Cardiac muscle cell (in vitro differentiated cells and primary cell): ENCODE measurements around the gene BANF2. TPM values are rescaled to one million over a fixed set of nuclear protein-coding genes. Genes with fewer than 3 reads are reported as not detected.

Source experiments
- DNase-seq, 2 donors: peaks; one replicate each; pipeline versions ENCODE4 v3.0.0 to v3.0.0-alpha.2; 2010 to 2017; ENCODE audit warnings: low read depth in 1 of 2, low spot score in 1 of 2
- H3K27ac ChIP-seq: fragments of 200-600 bp; sonication (generic); 2 replicates; pipeline ENCODE4 v1.5.1; 2016
- H3K27me3 ChIP-seq: fragments of 200-600 bp; sonication (generic); 2 replicates; pipeline ENCODE4 v1.6.0; 2016; ENCODE audit warnings: control low read depth
- H3K36me3 ChIP-seq: fragments of 200-600 bp; sonication (generic); 2 replicates; pipeline ENCODE4 v1.5.1; 2016; ENCODE audit warnings: control low read depth
- H3K4me1 ChIP-seq: fragments of 200-600 bp; sonication (generic); 2 replicates; pipeline ENCODE4 v1.8.1; 2017; ENCODE audit warnings: low read depth, mild to moderate bottlenecking, mixed run types
- H3K4me3 ChIP-seq: fragments of 200-600 bp; sonication (generic); 2 replicates; pipeline ENCODE4 v1.5.1; 2016; ENCODE audit warnings: mild to moderate bottlenecking
- H3K9me3 ChIP-seq: fragments of 200-600 bp; sonication (generic); 2 replicates; pipeline ENCODE4 v1.5.1; 2017; ENCODE audit warnings: low read depth, mild to moderate bottlenecking, control low read depth
- CTCF ChIP-seq: IDR thresholded peaks from 2 replicates; pipeline ENCODE4 v1.5.1; 2012; ENCODE audit warnings: low read depth, mild to moderate bottlenecking, low read length
- polyA plus RNA-seq: library from polyadenylated mRNA; unstranded; fragments of >200 nt; fragmentation: Nextera tagmentation; extraction: Ambion mirVana; gene quantifications from 2 replicates; pipeline ENCODE4 v1.2.1, GENCODE V29; 2016
- total RNA-seq: library from RNA; depleted of rRNA; stranded (reverse); fragments of >200 nt; gene quantifications from 2 replicates; pipeline ENCODE4 v1.2.3, GENCODE V29; 2016

Gene BANF2
- total and polyA plus RNA-seq, 2 experiments from 2014 or later: not detected

DNA sequence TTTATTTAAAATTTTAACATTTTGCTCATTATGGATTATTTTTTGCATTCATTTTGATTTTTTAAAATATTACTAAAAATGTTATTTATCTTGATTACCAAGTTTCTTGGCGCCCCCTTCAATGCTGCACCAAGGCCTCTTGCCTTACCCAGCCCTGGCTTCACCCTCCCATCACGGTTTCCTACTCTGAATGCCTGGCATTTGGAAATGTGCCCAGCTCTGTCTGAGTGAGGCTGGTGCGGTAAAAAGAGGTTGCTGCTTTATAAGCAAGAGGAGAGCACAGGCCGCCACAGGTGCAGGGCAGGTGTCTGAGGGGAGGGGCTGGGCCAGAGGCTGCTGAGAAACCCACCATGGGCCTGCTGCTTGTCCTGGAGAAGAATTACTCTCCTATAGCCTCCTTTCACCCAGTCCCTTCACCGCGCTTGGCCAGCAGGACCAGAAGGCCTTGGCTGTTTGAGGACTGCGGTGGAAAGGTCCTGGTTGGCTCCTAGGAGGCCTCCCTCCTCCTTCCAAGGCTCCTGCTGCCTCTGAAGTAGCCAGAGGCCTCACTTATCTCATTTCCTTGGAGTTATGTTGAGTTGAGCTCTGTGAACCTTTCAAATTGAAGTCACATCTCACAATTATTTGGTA is 62.6 kb downstream of the BANF2 start:
- H3K4me3 ChIP-seq: no peak overlapping the region
- TF ChIP-seq CTCF: no peak

GRCh38 chr20:17762873-17763557 is 63.2 kb downstream of the BANF2 start:
- H3K4me1 ChIP-seq: no peaks in the 10 kb centered on the region
- no peak for DNase-seq
- H3K9me3 ChIP-seq: no peaks in the 10 kb centered on the region
- H3K36me3 ChIP-seq: no peaks in the 10 kb centered on the region
- no peak overlapping the region for H3K4me3 ChIP-seq
- no peaks in the 10 kb centered on the region for H3K27me3 ChIP-seq
- TF ChIP-seq CTCF: no peak
- no peak overlapping the region for H3K27ac ChIP-seq

More for the DNA sequence above, 62.6 kb downstream of the BANF2 start:
- no peaks in the 10 kb centered on the region for H3K9me3 ChIP-seq
- H3K27me3 ChIP-seq: no peaks in the 10 kb centered on the region
- H3K4me1 ChIP-seq: no peaks in the 10 kb centered on the region
- DNase-seq: no peak
- no peak overlapping the region for H3K27ac ChIP-seq
- no peaks in the 10 kb centered on the region for H3K36me3 ChIP-seq

- H3K4me3 ChIP-seq: no peak overlapping the region
- no peak overlapping the region for H3K27ac ChIP-seq
- no peaks in the 10 kb centered on the region for H3K4me1 ChIP-seq
- DNase-seq: no peak
- H3K36me3 ChIP-seq: no peaks in the 10 kb centered on the region
- H3K27me3 ChIP-seq: no peaks in the 10 kb centered on the region
- TF ChIP-seq CTCF: no peak
- no peaks in the 10 kb centered on the region for H3K9me3 ChIP-seq
Measured at GRCh38 chr20:17765017-17765416, 65.3 kb downstream of the BANF2 start.

- Histone ChIP-seq H3K9me3 (no peaks in the 10 kb centered on the region), H3K27me3 (no peaks in the 10 kb centered on the region), H3K4me3 (no peak overlapping the region), H3K36me3 (no peaks in the 10 kb centered on the region), H3K4me1 (no peaks in the 10 kb centered on the region), H3K27ac (no peak overlapping the region)
- TF ChIP-seq CTCF: no peak
- no peak for DNase-seq
Measured at GRCh38 chr20:17765584-17765983, 65.8 kb downstream of the BANF2 start.

- no peak for TF ChIP-seq CTCF
- H3K4me3 ChIP-seq: no peak overlapping the region
- H3K27ac ChIP-seq: no peak overlapping the region
- H3K9me3 ChIP-seq: no peaks in the 10 kb centered on the region
- DNase-seq: no peak
- H3K27me3 ChIP-seq: no peaks in the 10 kb centered on the region
- no peaks in the 10 kb centered on the region for H3K4me1 ChIP-seq
- no peaks in the 10 kb centered on the region for H3K36me3 ChIP-seq
Measured at GRCh38 chr20:17766226-17766625, 66.5 kb downstream of the BANF2 start.
